ENCODE results near the gene SUCO. TPM values are rescaled to one million over a fixed set of nuclear protein-coding genes. Genes with fewer than 3 reads are reported as not detected.

Gene SUCO
- total RNA-seq, 1 experiment from 2014 or later: 37.7 TPM

GRCh38 chr1:172499636-172500141 is 33.3 kb upstream of the SUCO start:
- Histone ChIP-seq H4K91ac (ENCODE audit: insufficient read length, low read depth, low read length) (no peak overlapping the region), H3K79me1 (ENCODE audit: insufficient read depth, low read depth, low read length, poor library complexity, severe bottlenecking) (no peaks in the 10 kb centered on the region), H2AFZ (ENCODE audit: low read length) (no peak overlapping the region), H2BK15ac (ENCODE audit: low read depth, low read length) (no peak overlapping the region), H3K56ac (ENCODE audit: insufficient read length, low read depth, low read length) (no peak overlapping the region), H3K79me2 (ENCODE audit: insufficient read depth, low read length) (no peaks in the 10 kb centered on the region), H3K4me2 (ENCODE audit: insufficient read depth, insufficient read length, low read length) (no peak overlapping the region), H3K23me2 (ENCODE audit: insufficient read length, low read depth, low read length, poor library complexity, severe bottlenecking) (no peaks in the 10 kb centered on the region), H3K9ac (ENCODE audit: extremely low read depth, insufficient read length, low read length) (no peak overlapping the region), H2AK5ac (ENCODE audit: insufficient read length, low read length) (no peak overlapping the region), H2BK5ac (ENCODE audit: insufficient read length, low read length) (no peak overlapping the region), H2BK120ac (ENCODE audit: low read depth, low read length, poor library complexity, severe bottlenecking) (no peak overlapping the region), H3K27ac (ENCODE audit: insufficient read length, low read depth, low read length) (no peak overlapping the region), H3K27me3 (ENCODE audit: insufficient read depth, low read length) (no peaks in the 10 kb centered on the region), H3K9me3 (ENCODE audit: control insufficient read depth, low read depth, low read length) (no peaks in the 10 kb centered on the region), H3K14ac (ENCODE audit: insufficient read depth, low read length) (no peak overlapping the region), H3K4me1 (ENCODE audit: insufficient read depth, low read length) (no peaks in the 10 kb centered on the region), H3K4ac (ENCODE audit: low read depth, low read length) (no peak overlapping the region), H3K23ac (ENCODE audit: insufficient read length, low read depth, low read length) (no peak overlapping the region), H2BK12ac (ENCODE audit: insufficient read length, low read depth, low read length) (no peak overlapping the region), H4K8ac (replicated peaks; ENCODE audit: insufficient read length, low read depth, low read length) (no peak overlapping the region), H4K20me1 (ENCODE audit: control insufficient read depth, insufficient read depth, insufficient read length) (no peaks in the 10 kb centered on the region), H4K5ac (ENCODE audit: insufficient read length, low read depth, low read length) (no peak overlapping the region), H2BK20ac (ENCODE audit: low read depth, low read length, poor library complexity, severe bottlenecking) (no peak overlapping the region), H3K18ac (ENCODE audit: insufficient read length, low read depth, low read length) (no peak overlapping the region), H3T11ph (ENCODE audit: low read length) (no peak overlapping the region)
- no peak overlapping the region for H3K4me3 Mint-ChIP-seq
- H3K27me3 Mint-ChIP-seq (ENCODE audit: low read depth): peaks cover 3% of the 10 kb centered on the region
- peaks cover 16 to 20% of the 10 kb centered on the region in 2 experiments for H3K4me1 Mint-ChIP-seq
- no peaks in the 10 kb centered on the region for H3K36me3 Mint-ChIP-seq (ENCODE audit: insufficient read depth in 1 of 3, low read depth in 3 of 3)
- H3K9me3 Mint-ChIP-seq: no peaks in the 10 kb centered on the region
- TF ChIP-seq CTCF (conservative IDR thresholded peaks at IDR 0.05): no peak
- WGBS (ENCODE audit: extremely low coverage, insufficient read length, low lambda C conversion rate): no CpG with 5 or more reads among the region's 3 CpGs
- no peak overlapping the region for H3K27ac Mint-ChIP-seq
- DNase-seq: no peak

All from H9 (cell line).